Fibroblast of skin of left quadriceps (primary cell): Measurements from ENCODE around the gene KNCN.
A peak's percentile ranks its signal among the peaks of the same experiment; 100 is the strongest.

Experiments
- DNase-seq, 2 experiments: peaks; one replicate each; pipeline ENCODE4 v3.0.0-alpha.2; 2013; ENCODE audit warnings: low read depth in 2 of 2

Gene KNCN

GRCh38 chr1:46544561-46545240 lies 6.7 kb downstream of the KNCN start:
- no peak for DNase-seq

- no peak for DNase-seq
Measured at GRCh38 chr1:46543761-46544560, 7.5 kb downstream of the KNCN start.

- DNase-seq = no peak
Measured at GRCh38 chr1:46543382-46543760, 8.1 kb downstream of the KNCN start.

GRCh38 chr1:46539972-46540371 lies 11.5 kb downstream of the KNCN start:
- peak in 1 of 2 experiments; percentile 32 for DNase-seq

GRCh38 chr1:46538147-46538546 lies 13.3 kb downstream of the KNCN start:
- no peak for DNase-seq

DNA sequence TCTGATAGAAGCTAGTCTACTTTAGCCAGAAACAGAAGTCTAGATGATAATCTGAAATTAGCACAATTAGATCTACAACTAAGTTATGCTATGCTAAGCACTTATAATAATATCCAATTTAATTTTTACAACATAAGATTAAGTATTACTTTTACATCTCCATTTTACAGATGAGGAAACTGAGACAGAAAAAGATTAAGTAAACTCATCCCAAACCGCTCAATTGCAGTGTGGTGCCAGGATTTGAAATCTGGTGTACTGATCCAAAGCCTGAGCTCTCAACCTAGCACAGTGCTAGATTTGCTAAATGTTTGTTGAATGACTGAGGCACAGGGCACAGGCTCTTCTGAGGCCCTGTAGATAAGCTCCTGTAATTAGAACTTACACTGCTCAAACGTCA lies 13.8 kb downstream of the KNCN start:
- DNase-seq = no peak

- no peak for DNase-seq
Measured at GRCh38 chr1:46536527-46536926, 14.9 kb downstream of the KNCN start.

DNA sequence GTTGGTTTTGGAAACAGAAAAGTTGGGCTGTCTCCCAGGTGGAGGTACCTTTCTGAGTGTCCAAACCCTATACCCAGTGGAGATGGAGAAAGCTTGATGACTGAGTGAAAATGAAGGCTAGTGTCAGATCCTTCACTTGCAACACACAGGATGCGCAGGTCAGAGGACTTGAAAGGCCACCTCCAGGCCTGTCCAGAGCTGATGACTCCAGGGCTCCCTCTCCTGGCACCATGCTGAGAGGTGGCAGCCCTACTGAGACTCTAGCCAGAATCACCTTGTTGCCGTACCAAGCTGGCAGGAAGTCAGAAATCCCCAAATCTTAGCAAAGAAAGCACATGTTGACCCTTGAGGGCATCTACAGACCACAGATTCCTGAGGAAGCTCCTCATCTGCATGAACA lies 16.4 kb downstream of the KNCN start:
- DNase-seq = no peak

GRCh38 chr1:46533179-46533864 lies 18.1 kb downstream of the KNCN start:
- no peak for DNase-seq

GRCh38 chr1:46532498-46533178 lies 18.8 kb downstream of the KNCN start:
- peak; percentile 18 to 28 for DNase-seq

DNA sequence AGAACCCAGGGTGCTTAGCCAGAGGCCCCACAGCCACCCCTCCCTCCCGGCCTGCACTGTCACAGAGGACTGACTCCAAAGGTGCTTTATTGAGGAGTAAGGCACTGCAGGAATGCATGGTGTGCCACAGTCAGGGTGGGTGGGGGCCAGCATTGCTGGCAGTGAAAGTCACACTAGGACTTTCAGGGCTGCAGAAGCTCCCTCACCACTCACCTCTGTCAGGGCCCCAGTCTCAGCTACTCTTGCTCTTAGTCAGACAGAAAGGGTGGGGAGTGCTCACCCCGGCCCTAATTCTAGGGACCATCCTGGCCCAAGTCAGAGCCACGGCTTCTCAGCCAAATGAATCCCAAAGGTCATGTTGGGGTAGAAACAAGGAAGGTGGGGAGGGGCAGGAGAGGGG lies 19.4 kb downstream of the KNCN start:
- no peak for DNase-seq

GRCh38 chr1:46530791-46531409 lies 20.5 kb downstream of the KNCN start:
- no peak for DNase-seq

- no peak for DNase-seq
Measured at GRCh38 chr1:46530311-46530710, 21.1 kb downstream of the KNCN start.

GRCh38 chr1:46529031-46529630 lies 22.3 kb downstream of the KNCN start:
- DNase-seq = no peak

DNA sequence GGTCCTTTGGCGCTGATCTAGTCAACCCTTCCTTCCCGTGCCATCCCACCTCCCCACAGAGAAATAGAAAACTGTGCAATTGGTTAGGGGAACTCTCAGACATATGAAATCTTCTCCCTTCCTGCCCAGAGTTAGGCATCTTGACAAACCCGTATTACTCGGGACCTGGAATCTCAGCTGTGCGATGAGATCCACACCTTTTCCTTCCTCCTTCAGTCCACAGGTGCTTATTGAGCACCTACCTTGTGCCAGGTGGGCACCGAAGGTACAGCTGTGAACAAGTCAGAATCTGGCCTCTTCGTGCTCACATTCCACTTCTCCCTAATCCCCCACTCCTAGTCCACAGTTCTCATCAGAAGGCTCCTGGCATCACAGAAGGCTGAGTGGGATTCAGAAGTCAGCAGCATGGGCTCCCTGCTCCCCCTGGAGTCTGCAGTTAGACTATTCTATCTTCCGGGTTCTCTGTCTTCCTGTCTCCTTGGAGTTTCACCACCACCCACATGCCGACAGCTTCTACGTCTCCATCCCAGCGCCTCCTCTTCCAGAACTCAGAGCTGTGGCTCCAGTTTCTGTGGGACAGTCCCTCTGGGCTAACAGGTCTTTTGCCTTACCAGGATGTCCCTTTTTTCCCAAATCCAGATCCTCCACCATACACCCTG lies 23.0 kb downstream of the KNCN start:
- no peak for DNase-seq

DNA sequence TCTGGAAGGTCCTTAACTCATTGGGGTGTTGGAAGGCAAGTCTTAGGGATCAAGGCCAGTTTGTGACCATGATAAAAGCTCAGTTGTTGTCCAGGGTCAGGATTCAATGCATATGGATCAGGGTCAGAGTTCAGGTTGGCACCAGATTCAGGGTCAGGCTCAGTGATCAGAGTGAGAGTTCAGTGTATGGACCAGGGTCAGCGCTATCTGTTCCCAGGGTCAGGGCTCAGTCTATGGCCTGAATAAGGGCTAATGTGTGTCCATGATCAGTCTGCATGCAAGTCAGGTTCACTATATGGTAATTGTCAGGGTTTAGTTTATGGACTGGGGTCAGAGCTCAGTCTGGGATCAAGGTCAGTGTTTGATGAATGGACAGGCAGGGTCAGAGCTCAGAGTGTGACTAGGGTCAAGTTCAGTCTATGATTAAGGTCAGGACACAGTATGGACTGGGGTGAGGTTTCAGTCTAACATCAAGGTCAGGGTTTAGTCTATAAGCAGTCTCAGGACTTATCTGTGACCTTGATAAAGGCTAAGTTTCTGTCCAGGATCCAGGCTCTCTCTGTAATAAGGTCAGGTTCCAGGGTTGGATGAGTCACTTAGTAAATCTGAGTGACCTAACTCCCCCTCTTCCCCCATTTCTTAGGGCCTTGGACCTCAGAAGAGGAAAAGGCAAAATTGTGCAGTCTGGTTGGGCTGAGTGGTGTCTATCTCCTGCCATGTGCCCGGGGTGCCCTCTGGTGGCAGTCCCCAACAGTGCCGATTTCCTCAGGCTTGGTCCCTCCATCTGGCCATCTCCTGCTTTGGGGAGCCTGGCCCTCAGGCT lies 23.8 kb downstream of the KNCN start:
- DNase-seq = peak; percentile 29 to 31

DNA sequence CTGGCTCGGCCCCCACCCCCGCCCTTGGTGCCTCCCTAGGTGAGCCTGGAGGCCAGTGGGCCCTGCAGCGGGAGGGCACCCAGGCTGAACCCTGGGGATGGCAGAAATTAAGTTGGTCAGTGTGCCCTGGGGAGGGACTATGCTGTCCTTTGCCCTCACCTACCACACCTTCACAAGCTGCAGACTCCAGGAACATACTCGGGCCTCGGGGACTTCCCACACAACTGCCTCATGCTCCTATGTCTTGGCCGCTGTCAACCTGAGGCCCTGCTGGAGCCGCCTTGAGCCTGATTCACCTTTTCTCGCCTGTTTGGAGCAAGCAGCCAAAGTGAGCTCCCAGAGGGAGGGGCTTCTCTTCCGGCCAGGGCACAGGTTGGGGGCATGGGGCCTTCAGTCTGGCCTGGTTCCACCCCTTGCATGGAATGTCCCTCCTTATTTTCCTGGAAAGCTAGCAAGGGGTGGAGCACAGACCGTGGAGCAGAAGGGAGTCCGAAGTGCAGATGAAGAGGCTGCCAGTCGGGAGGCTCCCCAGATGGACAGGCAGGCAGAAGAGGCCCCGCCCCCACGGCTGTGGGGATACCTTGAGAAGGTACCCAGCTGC lies 24.7 kb downstream of the KNCN start:
- DNase-seq = no peak

DNA sequence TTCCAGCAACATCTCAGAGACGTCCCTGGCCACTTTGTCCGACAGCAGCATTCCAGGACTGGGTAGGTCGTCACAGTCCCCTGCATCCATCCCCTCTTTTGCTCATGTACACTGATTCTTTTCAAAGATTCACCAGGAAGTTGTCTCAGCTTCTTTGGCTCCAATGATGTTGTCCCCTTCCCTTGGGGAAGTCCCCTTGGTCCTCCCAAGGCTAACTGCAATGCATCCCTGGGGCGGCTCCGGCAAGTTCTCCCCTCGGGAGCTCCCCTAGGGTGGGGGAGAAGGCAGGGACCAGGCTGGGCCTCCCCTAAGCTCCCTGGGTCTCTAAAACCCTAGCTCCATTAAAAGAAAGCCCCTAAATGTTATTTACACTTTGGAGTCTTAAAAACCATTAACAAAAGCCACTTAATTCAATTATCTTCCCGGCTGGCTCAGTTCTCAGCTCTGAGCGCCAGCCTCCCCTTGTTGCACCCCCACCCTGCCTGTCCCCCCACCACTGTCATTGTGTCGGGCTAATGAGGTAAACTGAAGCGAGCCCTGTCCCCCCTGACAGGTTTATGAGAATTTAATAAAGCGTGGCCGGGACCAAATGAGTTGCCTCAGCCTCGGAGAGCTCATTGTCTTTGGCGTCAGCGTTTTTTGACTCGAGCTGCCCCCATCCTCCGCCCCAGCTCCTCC lies 25.3 kb downstream of the KNCN start:
- DNase-seq = no peak
